ENCODE data around the gene RGL2. TPM values are rescaled to one million over a fixed set of nuclear protein-coding genes. Genes with fewer than 3 reads are reported as not detected.
A peak's percentile ranks its signal among the peaks of the same experiment; 100 is the strongest.

The RGL2 gene
- total RNA-seq, 1 experiment from 2014 or later, result 48.8 TPM

- Histone ChIP-seq H3K4me1 (ENCODE audit: insufficient read depth, low read length, poor library complexity, severe bottlenecking) (peaks cover 6% of the 10 kb centered on the region), H3K27ac (ENCODE audit: low read depth, low read length, poor library complexity, severe bottlenecking) (peak overlapping the region; percentile 59), H3K9me3 (ENCODE audit: low read depth, low read length, poor library complexity, severe bottlenecking) (no peaks in the 10 kb centered on the region), H3K27me3 (replicated peaks; ENCODE audit: insufficient read depth, low read depth, low read length, poor library complexity) (no peaks in the 10 kb centered on the region), H3K4me3 (ENCODE audit: low read depth, low read length, poor library complexity, severe bottlenecking) (peak overlapping the region; percentile 75), H3K36me3 (ENCODE audit: insufficient read depth, low read length, poor library complexity, severe bottlenecking) (peaks cover 10% of the 10 kb centered on the region)
- TF ChIP-seq EZH2 (IDR thresholded peaks at IDR 0.05; ENCODE audit: borderline replicate concordance, low read depth, low read length, poor library complexity, severe bottlenecking) (no peak), CTCF (conservative IDR thresholded peaks at IDR 0.05; ENCODE audit: low read depth, low read length) (no peak)
- no peak for DNase-seq (ENCODE audit: low spot score)
- intact Hi-C loops (cut with micrococcal nuclease; ENCODE audit: unreplicated experiment), result loop anchor here (5.0 kb wide), 2 partner anchors 95 to 130 kb away; partner anchors contain the start of genes HSD17B8, RXRB and SLC39A7
- CTCF ChIA-PET, result no interaction called here
- POLR2A ChIA-PET (ENCODE audit: low non-redundant PET), result no interaction called here
- no TSS peak for BruUV-seq (replicated peaks)
These were observed 1.3 kb downstream of the RGL2 start for GRCh38 chr6:33297406-33297955.

DNA sequence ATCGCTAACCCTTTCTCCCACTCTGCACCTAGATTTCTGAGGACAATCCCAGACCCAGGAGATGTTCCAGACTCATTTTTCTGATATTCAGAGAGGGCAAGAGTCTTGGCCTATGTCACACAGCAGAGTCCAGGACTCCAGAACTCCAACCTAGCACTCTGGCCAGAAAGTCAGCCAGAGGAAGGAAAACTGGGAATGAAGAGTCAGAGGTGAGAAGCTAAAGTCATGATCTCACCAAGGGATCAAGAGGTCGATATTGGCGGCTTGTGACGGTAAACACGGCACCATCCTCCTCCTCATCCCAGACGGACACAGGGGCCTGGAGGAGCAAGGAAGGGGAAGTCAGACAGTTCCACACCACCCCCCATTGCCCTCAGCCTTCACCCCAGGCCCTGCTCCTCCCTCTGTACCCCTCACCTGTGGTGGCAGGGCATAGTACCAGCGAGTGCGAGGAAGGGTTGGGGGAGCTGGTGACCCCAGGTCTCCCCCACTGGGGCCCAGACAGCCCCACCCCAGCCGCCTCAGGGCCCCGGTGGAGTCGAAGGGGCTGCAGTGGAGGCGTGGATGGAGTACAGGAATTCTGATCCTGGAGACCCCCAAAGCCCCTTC is 1.8 kb downstream of the RGL2 start:
- no peak overlapping the region for H3K4me3 ChIP-seq (ENCODE audit: low read depth, low read length, poor library complexity, severe bottlenecking)
- intact Hi-C loops (cut with micrococcal nuclease; ENCODE audit: unreplicated experiment), result loop anchor here (5.0 kb wide), 2 partner anchors 95 to 130 kb away; partner anchors contain the start of genes HSD17B8, RXRB and SLC39A7
- H3K9me3 ChIP-seq (ENCODE audit: low read depth, low read length, poor library complexity, severe bottlenecking), result no peaks in the 10 kb centered on the region
- no TSS peak for BruUV-seq (replicated peaks)
- peaks cover 6% of the 10 kb centered on the region for H3K4me1 ChIP-seq (ENCODE audit: insufficient read depth, low read length, poor library complexity, severe bottlenecking)
- ChIA-PET POLR2A (ENCODE audit: low non-redundant PET) (no interaction called here), CTCF (no interaction called here)
- H3K27ac ChIP-seq (ENCODE audit: low read depth, low read length, poor library complexity, severe bottlenecking), result no peak overlapping the region
- no peaks in the 10 kb centered on the region for H3K27me3 ChIP-seq (replicated peaks; ENCODE audit: insufficient read depth, low read depth, low read length, poor library complexity)
- no peak for DNase-seq (ENCODE audit: low spot score)
- peaks cover 11% of the 10 kb centered on the region for H3K36me3 ChIP-seq (ENCODE audit: insufficient read depth, low read length, poor library complexity, severe bottlenecking)
- TF ChIP-seq EZH2 (IDR thresholded peaks at IDR 0.05; ENCODE audit: borderline replicate concordance, low read depth, low read length, poor library complexity, severe bottlenecking) (no peak), CTCF (conservative IDR thresholded peaks at IDR 0.05; ENCODE audit: low read depth, low read length) (no peak)

GRCh38 chr6:33295621-33296369 is 2.9 kb downstream of the RGL2 start:
- H3K36me3 ChIP-seq (ENCODE audit: insufficient read depth, low read length, poor library complexity, severe bottlenecking), result peaks cover 20% of the 10 kb centered on the region
- no peak for TF ChIP-seq EZH2 (IDR thresholded peaks at IDR 0.05; ENCODE audit: borderline replicate concordance, low read depth, low read length, poor library complexity, severe bottlenecking)
- TF ChIP-seq CTCF (conservative IDR thresholded peaks at IDR 0.05; ENCODE audit: low read depth, low read length), result no peak
- no peak for DNase-seq (ENCODE audit: low spot score)
- H3K9me3 ChIP-seq (ENCODE audit: low read depth, low read length, poor library complexity, severe bottlenecking), result no peaks in the 10 kb centered on the region
- ChIA-PET POLR2A (ENCODE audit: low non-redundant PET) (no interaction called here), CTCF (no interaction called here)
- BruUV-seq (replicated peaks), result no TSS peak
- H3K4me1 ChIP-seq (ENCODE audit: insufficient read depth, low read length, poor library complexity, severe bottlenecking), result peaks cover 7% of the 10 kb centered on the region
- no peaks in the 10 kb centered on the region for H3K27me3 ChIP-seq (replicated peaks; ENCODE audit: insufficient read depth, low read depth, low read length, poor library complexity)
- H3K4me3 ChIP-seq (ENCODE audit: low read depth, low read length, poor library complexity, severe bottlenecking), result no peak overlapping the region
- no peak overlapping the region for H3K27ac ChIP-seq (ENCODE audit: low read depth, low read length, poor library complexity, severe bottlenecking)
- intact Hi-C loops (cut with micrococcal nuclease; ENCODE audit: unreplicated experiment), result loop anchor here (5.0 kb wide), 2 partner anchors 93 to 132 kb away; partner anchors contain the start of genes HSD17B8, RXRB and SLC39A7
